CD8-positive, alpha-beta memory T cell (primary cell): ENCODE measurements around the gene TMBIM4. TPM values are rescaled to one million over a fixed set of nuclear protein-coding genes. Genes with fewer than 3 reads are reported as not detected.

Experiments used
- CTCF ChIA-PET: fragments of 350-600 bp; sonication (Branson Sonifier 250); formaldehyde crosslinking; loops from one replicate; lab custom pipeline; 2021; ENCODE audit warnings: antibody characterized with exemption; lab: Charles Lee
- POLR2A ChIA-PET: fragments of 350-600 bp; sonication (Branson Sonifier 250); formaldehyde crosslinking; loops from one replicate; lab custom pipeline; 2021; ENCODE audit warnings: antibody characterized with exemption; lab: Charles Lee
- DNase-seq, 5 donors: peaks; one replicate each; pipeline versions ENCODE4 v3.0.0 to v3.0.0-alpha.2; 2020 to 2022; ENCODE audit warnings: mixed read lengths in 1 of 5
- H3K27ac ChIP-seq: one replicate; pipeline ENCODE4 v1.7.0; 2013; ENCODE audit warnings: low read depth, mild to moderate bottlenecking, low read length, moderate library complexity
- H3K27me3 ChIP-seq: 2 replicates; pipeline ENCODE4 v1.7.0; 2013; ENCODE audit warnings: low read length, mild to moderate bottlenecking; ENCODE audit not compliant: insufficient read depth, poor library complexity, severe bottlenecking
- H3K36me3 ChIP-seq: 2 replicates; pipeline ENCODE4 v1.7.0; 2013; ENCODE audit warnings: mild to moderate bottlenecking, low read length, moderate library complexity; ENCODE audit not compliant: insufficient read depth
- H3K4me1 ChIP-seq: 2 replicates; pipeline ENCODE4 v1.7.0; 2013; ENCODE audit warnings: mild to moderate bottlenecking, low read length, moderate library complexity; ENCODE audit not compliant: insufficient read depth
- H3K4me3 ChIP-seq: 2 replicates; pipeline ENCODE4 v1.7.0; 2013; ENCODE audit warnings: mild to moderate bottlenecking, low read length
- H3K9me3 ChIP-seq: 2 replicates; pipeline ENCODE4 v1.7.0; 2013; ENCODE audit warnings: mild to moderate bottlenecking, low read length
- H3K27ac Mint-ChIP-seq, 8 donors: one replicate each; pipeline ENCODE4 v1.8.0; 2020 to 2021; ENCODE audit warnings: mixed read lengths in 8 of 8, mild to moderate bottlenecking in 6 of 8, inconsistent platforms in 3 of 8, moderate library complexity in 3 of 8
- H3K27me3 Mint-ChIP-seq, 2 donors: one replicate each; pipeline ENCODE4 v1.8.0; 2020 to 2021; ENCODE audit warnings: mixed read lengths in 2 of 2, mild to moderate bottlenecking in 1 of 2, moderate library complexity in 1 of 2
- H3K36me3 Mint-ChIP-seq, 3 donors: one replicate each; pipeline ENCODE4 v1.8.0; 2020 to 2021; ENCODE audit warnings: mixed read lengths in 3 of 3, inconsistent platforms in 1 of 3, mild to moderate bottlenecking in 1 of 3
- H3K4me1 Mint-ChIP-seq, 3 donors: one replicate each; pipeline ENCODE4 v1.8.0; 2020 to 2021; ENCODE audit warnings: mixed read lengths in 3 of 3, inconsistent platforms in 1 of 3, mild to moderate bottlenecking in 1 of 3
- H3K4me3 Mint-ChIP-seq, 7 donors: one replicate each; pipeline ENCODE4 v1.8.0; 2020 to 2021; ENCODE audit warnings: mixed read lengths in 7 of 7, mild to moderate bottlenecking in 6 of 7, moderate library complexity in 4 of 7, inconsistent platforms in 2 of 7
- H3K9me3 Mint-ChIP-seq, 5 donors: one replicate each; pipeline ENCODE4 v1.8.0; 2020 to 2022; ENCODE audit warnings: mixed read lengths in 5 of 5, mild to moderate bottlenecking in 3 of 5, moderate library complexity in 2 of 5, inconsistent platforms in 1 of 5
- polyA plus RNA-seq: library from polyadenylated mRNA; unstranded; fragments of 300-500 nt; fragmentation: Illumina TruSeq; gene quantifications from one replicate; pipeline ENCODE4 v1.2.3, GENCODE V29; 2021
- total RNA-seq, 2 experiments: library from RNA; stranded (reverse); gene quantifications; one replicate each; pipeline ENCODE4 v1.2.3, GENCODE V29; 2021

TMBIM4 gene
- total and polyA plus RNA-seq, 3 experiments from 2014 or later: 59.8 to 307 (median 60.0) TPM

- POLR2A ChIA-PET: no interaction called here
- H3K4me1 Mint-ChIP-seq: peaks cover under 1 to 6% (median 4%) of the 10 kb centered on the region in 3 donors
- peaks cover 26 to 55% (median 37%) of the 10 kb centered on the region in 3 donors for H3K36me3 Mint-ChIP-seq
- no peak overlapping the region for H3K27ac Mint-ChIP-seq
- no peaks in the 10 kb centered on the region for H3K4me1 ChIP-seq
- CTCF ChIA-PET: interaction anchor here (1.7 kb wide), 1 partner anchor 31 kb away, joined by 5 read pairs; no protein-coding TSS in a partner anchor
- no peak overlapping the region for H3K27ac ChIP-seq
- H3K27me3 Mint-ChIP-seq: no peaks in the 10 kb centered on the region
- H3K27me3 ChIP-seq: no peaks in the 10 kb centered on the region
- H3K4me3 ChIP-seq: no peak overlapping the region
- DNase-seq: no peak
- peaks cover 12 to 16% (median 15%) of the 10 kb centered on the region in 5 donors for H3K9me3 Mint-ChIP-seq
- H3K4me3 Mint-ChIP-seq: no peak overlapping the region
- peaks cover 7% of the 10 kb centered on the region for H3K9me3 ChIP-seq
- H3K36me3 ChIP-seq: peaks cover 29% of the 10 kb centered on the region
Observed at GRCh38 chr12:66137937-66138336, 31.9 kb downstream of the TMBIM4 start.

GRCh38 chr12:66132408-66132807, 37.4 kb downstream of the TMBIM4 start:
- DNase-seq: no peak

GRCh38 chr12:66131067-66131688, 38.6 kb downstream of the TMBIM4 start:
- POLR2A ChIA-PET: interaction anchor here (0.5 to 3.3 kb wide), 6 partner anchors 8 to 1138 kb away, joined by 3 to 48 read pairs (median 5); partner anchors contain the start of genes CAND1, HELB, LEMD3 and TMBIM4
- Mint-ChIP-seq H3K36me3 (peaks cover 0 to 49% (median 5%) of the 10 kb centered on the region in 3 donors), H3K4me3 (peak overlapping the region; percentile 93 to 99 (median 97)), H3K9me3 (no peaks in the 10 kb centered on the region), H3K27ac (peak overlapping the region; percentile 95 to 99 (median 98)), H3K4me1 (peaks cover 50 to 63% (median 60%) of the 10 kb centered on the region in 3 donors), H3K27me3 (peaks cover 0 to 3% of the 10 kb centered on the region in 2 donors)
- H3K9me3 ChIP-seq: no peaks in the 10 kb centered on the region
- peak overlapping the region; percentile 79 for H3K27ac ChIP-seq
- peaks cover 25% of the 10 kb centered on the region for H3K4me1 ChIP-seq
- no peaks in the 10 kb centered on the region for H3K27me3 ChIP-seq
- peaks cover 19% of the 10 kb centered on the region for H3K36me3 ChIP-seq
- no peak for DNase-seq
- H3K4me3 ChIP-seq: peak overlapping the region; percentile 97
- CTCF ChIA-PET: interaction anchor here (0.6 to 3.3 kb wide), 4 partner anchors 10 to 148 kb away, joined by 3 to 17 read pairs (median 4); partner anchors contain the start of gene TMBIM4

More at GRCh38 chr12:66132408-66132807, 37.4 kb downstream of the TMBIM4 start:
- Mint-ChIP-seq H3K27me3 (peaks cover 0 to 3% of the 10 kb centered on the region in 2 donors), H3K9me3 (no peaks in the 10 kb centered on the region), H3K4me3 (peak overlapping the region in 4 of 7 donors; percentile 21 to 81 (median 44)), H3K36me3 (peaks cover 0 to 44% (median 5%) of the 10 kb centered on the region in 3 donors), H3K4me1 (peaks cover 41 to 52% (median 47%) of the 10 kb centered on the region in 3 donors), H3K27ac (peak overlapping the region in 7 of 8 donors; percentile 3 to 95 (median 33))
- H3K27ac ChIP-seq: no peak overlapping the region
- peaks cover 13% of the 10 kb centered on the region for H3K36me3 ChIP-seq
- CTCF ChIA-PET: interaction anchor here (3.3 kb wide), 1 partner anchor 37 kb away, joined by 17 read pairs; the partner anchor contains the start of gene TMBIM4
- H3K4me3 ChIP-seq: no peak overlapping the region
- POLR2A ChIA-PET: interaction anchor here (3.3 kb wide), 1 partner anchor 37 kb away, joined by 48 read pairs; the partner anchor contains the start of gene TMBIM4
- no peaks in the 10 kb centered on the region for H3K27me3 ChIP-seq
- no peaks in the 10 kb centered on the region for H3K9me3 ChIP-seq
- H3K4me1 ChIP-seq: peaks cover 25% of the 10 kb centered on the region

GRCh38 chr12:66130267-66131066, 39.3 kb downstream of the TMBIM4 start, which contains the start of gene LLPH:
LLPH (minus strand) TSS chr12:66130750; CDS start chr12:66129106, 1,644 bp downstream.
- Histone ChIP-seq H3K36me3 (peaks cover 20% of the 10 kb centered on the region), H3K4me1 (peaks cover 25% of the 10 kb centered on the region), H3K9me3 (no peaks in the 10 kb centered on the region), H3K4me3 (peak within 1 kb of the TSS; percentile 97), H3K27ac (peak within 1 kb of the TSS; percentile 79), H3K27me3 (no peaks in the 10 kb centered on the region)
- H3K4me3 Mint-ChIP-seq: peak within 1 kb of the TSS; percentile 93 to 99 (median 97)
- no peaks in the 10 kb centered on the region for H3K9me3 Mint-ChIP-seq
- H3K4me1 Mint-ChIP-seq: peaks cover 53 to 67% (median 64%) of the 10 kb centered on the region in 3 donors
- ChIA-PET CTCF (interaction anchor here (0.6 to 3.3 kb wide), 4 partner anchors 10 to 148 kb away, joined by 3 to 17 read pairs (median 4); partner anchors contain the start of gene TMBIM4), POLR2A (interaction anchor here (1.2 to 3.3 kb wide), 5 partner anchors 8 to 1139 kb away, joined by 4 to 48 read pairs (median 5); partner anchors contain the start of genes CAND1, HELB, LEMD3 and TMBIM4)
- H3K36me3 Mint-ChIP-seq: peaks cover 0 to 51% (median 7%) of the 10 kb centered on the region in 3 donors
- H3K27me3 Mint-ChIP-seq: peaks cover 0 to 3% of the 10 kb centered on the region in 2 donors
- peak within 1 kb of the TSS; percentile 95 to 99 (median 98) for H3K27ac Mint-ChIP-seq
- peak; percentile 77 to 92 (median 84) for DNase-seq

GRCh38 chr12:66129934-66130266, 39.9 kb downstream of the TMBIM4 start:
- Mint-ChIP-seq H3K27ac (peak overlapping the region; percentile 92 to 99 (median 98)), H3K4me3 (peak overlapping the region; percentile 93 to 99 (median 97)), H3K4me1 (peaks cover 58 to 73% (median 70%) of the 10 kb centered on the region in 3 donors), H3K36me3 (peaks cover 4 to 56% (median 11%) of the 10 kb centered on the region in 3 donors), H3K9me3 (no peaks in the 10 kb centered on the region), H3K27me3 (peaks cover 0 to 3% of the 10 kb centered on the region in 2 donors)
- peak overlapping the region; percentile 79 for H3K27ac ChIP-seq
- no peaks in the 10 kb centered on the region for H3K27me3 ChIP-seq
- no peaks in the 10 kb centered on the region for H3K9me3 ChIP-seq
- ChIA-PET POLR2A (interaction anchor here (1.9 to 3.3 kb wide), 3 partner anchors 9 to 172 kb away, joined by 5 to 48 read pairs (median 6); partner anchors contain the start of genes HELB and TMBIM4), CTCF (no interaction called here)
- no peak for DNase-seq
- H3K4me1 ChIP-seq: peaks cover 25% of the 10 kb centered on the region
- peak overlapping the region; percentile 97 for H3K4me3 ChIP-seq
- peaks cover 26% of the 10 kb centered on the region for H3K36me3 ChIP-seq

GRCh38 chr12:66127650-66128049, 42.1 kb downstream of the TMBIM4 start:
- CTCF ChIA-PET: no interaction called here
- Mint-ChIP-seq H3K27me3 (peaks cover 0 to 3% of the 10 kb centered on the region in 2 donors), H3K9me3 (no peaks in the 10 kb centered on the region), H3K36me3 (peaks cover 5 to 77% (median 21%) of the 10 kb centered on the region in 3 donors), H3K27ac (peak overlapping the region in 3 of 8 donors; percentile 9 to 34 (median 12)), H3K4me3 (peak overlapping the region in 4 of 7 donors; percentile 22 to 89 (median 39)), H3K4me1 (peaks cover 66 to 78% (median 78%) of the 10 kb centered on the region in 3 donors)
- no peak for DNase-seq
- Histone ChIP-seq H3K4me3 (no peak overlapping the region), H3K36me3 (peaks cover 35% of the 10 kb centered on the region), H3K27ac (no peak overlapping the region), H3K9me3 (no peaks in the 10 kb centered on the region), H3K4me1 (peaks cover 25% of the 10 kb centered on the region), H3K27me3 (no peaks in the 10 kb centered on the region)
- POLR2A ChIA-PET: no interaction called here

GRCh38 chr12:66120477-66120876, 49.3 kb downstream of the TMBIM4 start:
- Mint-ChIP-seq H3K4me3 (no peak overlapping the region), H3K9me3 (no peaks in the 10 kb centered on the region), H3K4me1 (peaks cover 24 to 30% (median 25%) of the 10 kb centered on the region in 3 donors), H3K36me3 (peaks cover 5 to 54% (median 22%) of the 10 kb centered on the region in 3 donors), H3K27me3 (no peaks in the 10 kb centered on the region), H3K27ac (peak overlapping the region in 2 of 8 donors; percentile 36 to 73)
- H3K4me1 ChIP-seq: peaks cover 7% of the 10 kb centered on the region
- no peaks in the 10 kb centered on the region for H3K27me3 ChIP-seq
- peaks cover 19% of the 10 kb centered on the region for H3K36me3 ChIP-seq
- CTCF ChIA-PET: interaction anchor here (1.3 to 1.7 kb wide), 3 partner anchors 10 to 49 kb away, joined by 3 to 5 read pairs (median 3); partner anchors contain the start of genes LLPH and TMBIM4
- DNase-seq: no peak
- no peak overlapping the region for H3K4me3 ChIP-seq
- POLR2A ChIA-PET: no interaction called here
- no peaks in the 10 kb centered on the region for H3K9me3 ChIP-seq
- no peak overlapping the region for H3K27ac ChIP-seq
